AG09319 (cell line): ENCODE measurements around the gene PRMT3.
"Not testable (repeated sequence)": the region's sequence is repeated elsewhere in the genome, so short reads cannot be mapped to it uniquely, and the experiment has no call there.

Experiments used
- DNase-seq: peaks from one replicate; pipeline ENCODE4 v3.0.0-alpha.2; 2010; ENCODE audit warnings: low read depth; ENCODE audit errors: extremely low read depth
- TF ChIP-seq, protein P1 (sequence below): IDR thresholded peaks from 2 replicates; pipeline ENCODE4 v1.5.1; 2011; ENCODE audit warnings: low read depth, mild to moderate bottlenecking, inconsistent platforms, low read length, moderate library complexity

The PRMT3 gene

DNA sequence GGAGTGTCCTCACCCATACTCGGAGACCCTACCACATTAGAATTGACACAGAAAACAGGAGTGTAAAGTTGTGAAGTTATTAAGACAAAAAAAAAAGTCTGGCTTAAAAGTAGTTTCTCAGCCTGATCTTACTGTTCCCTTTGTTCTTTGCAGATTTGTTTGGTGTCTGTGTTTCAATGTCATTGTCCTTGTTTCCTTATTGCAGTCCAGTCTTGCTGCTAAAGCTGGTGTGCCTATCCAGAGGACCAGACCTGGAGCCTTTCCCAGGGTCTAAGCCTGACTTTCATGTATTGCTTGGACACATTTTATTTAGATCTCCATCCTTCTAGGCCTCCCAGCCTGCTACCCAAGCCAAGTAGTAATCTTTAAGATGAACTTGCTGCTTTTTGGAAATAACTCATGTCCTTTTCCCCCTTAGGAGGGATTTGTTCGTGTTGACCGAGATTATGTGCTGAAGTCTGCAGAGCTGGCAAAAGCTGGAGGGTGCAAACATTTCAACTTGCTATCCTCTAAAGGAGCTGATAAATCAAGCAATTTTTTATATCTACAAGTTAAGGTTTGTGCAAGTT is 11.3 kb upstream of the PRMT3 start:
- TF ChIP-seq, protein P1, sequence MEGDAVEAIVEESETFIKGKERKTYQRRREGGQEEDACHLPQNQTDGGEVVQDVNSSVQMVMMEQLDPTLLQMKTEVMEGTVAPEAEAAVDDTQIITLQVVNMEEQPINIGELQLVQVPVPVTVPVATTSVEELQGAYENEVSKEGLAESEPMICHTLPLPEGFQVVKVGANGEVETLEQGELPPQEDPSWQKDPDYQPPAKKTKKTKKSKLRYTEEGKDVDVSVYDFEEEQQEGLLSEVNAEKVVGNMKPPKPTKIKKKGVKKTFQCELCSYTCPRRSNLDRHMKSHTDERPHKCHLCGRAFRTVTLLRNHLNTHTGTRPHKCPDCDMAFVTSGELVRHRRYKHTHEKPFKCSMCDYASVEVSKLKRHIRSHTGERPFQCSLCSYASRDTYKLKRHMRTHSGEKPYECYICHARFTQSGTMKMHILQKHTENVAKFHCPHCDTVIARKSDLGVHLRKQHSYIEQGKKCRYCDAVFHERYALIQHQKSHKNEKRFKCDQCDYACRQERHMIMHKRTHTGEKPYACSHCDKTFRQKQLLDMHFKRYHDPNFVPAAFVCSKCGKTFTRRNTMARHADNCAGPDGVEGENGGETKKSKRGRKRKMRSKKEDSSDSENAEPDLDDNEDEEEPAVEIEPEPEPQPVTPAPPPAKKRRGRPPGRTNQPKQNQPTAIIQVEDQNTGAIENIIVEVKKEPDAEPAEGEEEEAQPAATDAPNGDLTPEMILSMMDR, result no peak
- DNase-seq, result no peak

DNA sequence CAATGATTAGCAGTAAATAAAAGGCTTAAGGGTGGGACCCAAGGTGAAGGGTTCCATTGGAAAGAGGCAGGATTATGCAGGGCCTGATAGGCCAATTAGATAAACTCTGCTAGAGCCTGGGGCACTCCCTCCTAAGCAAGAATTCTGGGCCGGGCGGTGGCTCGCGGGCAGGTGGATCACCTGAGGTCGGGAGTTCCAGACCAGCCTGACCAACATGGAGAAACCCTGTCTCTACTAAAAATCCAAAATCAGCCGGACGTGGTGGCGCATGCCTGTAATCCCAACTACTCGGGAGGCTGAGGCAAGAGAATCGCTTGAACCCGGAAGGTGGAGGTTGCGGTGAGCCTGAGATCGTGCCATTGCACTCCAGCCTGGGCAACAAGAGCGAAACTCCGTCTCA is 1.5 kb upstream of the PRMT3 start:
- not testable (repeated sequence) for DNase-seq

DNA sequence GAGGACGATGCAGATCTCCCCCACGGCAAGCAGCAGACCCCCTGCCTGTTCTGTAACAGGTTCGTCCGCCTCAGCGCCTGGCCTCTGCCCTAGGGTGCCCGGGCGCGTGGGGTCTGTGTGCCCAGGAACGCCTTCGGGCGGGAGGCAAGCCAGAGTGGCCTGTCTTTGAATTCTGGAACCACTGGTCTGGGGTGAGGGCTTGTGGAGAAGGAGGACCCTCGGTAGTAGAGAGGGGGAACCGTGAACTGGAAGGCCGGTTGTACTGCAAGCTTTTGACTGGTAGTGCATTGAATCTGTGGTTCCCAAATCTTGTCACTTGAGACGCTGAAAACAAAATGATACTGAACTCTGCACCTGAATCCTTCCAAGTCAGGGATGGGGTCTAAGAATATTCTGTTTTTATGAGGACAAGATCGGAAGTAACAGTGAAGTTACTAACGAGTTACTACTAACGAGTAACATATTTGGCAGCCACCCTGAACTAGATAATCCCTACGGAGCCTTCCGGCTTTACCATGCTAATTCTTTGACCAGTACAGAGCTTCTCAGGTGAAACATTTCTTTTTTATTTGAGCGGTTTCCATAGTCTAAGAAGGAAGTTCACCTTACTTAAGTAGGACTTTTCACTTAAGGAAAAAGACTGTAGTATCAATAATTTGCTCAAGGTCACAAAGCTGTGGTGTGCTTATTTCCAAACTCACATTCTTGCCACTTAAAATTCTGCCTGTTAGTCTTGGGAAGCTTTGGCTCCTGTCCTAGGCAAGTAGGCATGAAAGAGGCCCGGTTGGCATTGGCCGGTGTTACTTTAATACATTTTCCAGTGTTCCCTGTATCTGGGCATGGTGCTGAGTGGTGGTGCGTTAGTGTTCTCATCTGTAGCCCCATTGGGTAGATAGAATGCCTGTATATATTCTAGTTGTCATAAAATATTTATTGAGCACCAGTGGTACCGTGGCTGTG is 860 bp downstream of the PRMT3 start:
- DNase-seq, result no peak
- TF ChIP-seq, protein P1, result no peak

DNA sequence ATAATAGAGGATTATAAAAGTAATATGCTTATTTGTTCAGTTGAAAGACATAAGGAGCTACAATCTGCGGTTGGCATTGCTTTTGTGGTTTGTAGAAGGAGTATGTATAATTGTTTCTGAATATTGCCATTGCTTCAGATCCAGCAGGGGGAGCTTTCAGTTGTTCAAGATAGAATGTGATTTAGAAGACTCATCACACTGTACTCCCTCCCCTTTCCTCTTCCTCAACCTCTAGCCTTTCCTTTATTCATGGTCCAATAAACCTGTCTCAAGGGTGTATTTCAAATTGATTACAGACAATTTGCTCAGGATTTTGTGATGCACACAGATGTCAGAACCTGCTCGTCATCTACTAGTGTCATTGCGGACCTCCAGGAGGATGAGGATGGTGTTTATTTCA is 9.8 kb downstream of the PRMT3 start:
- peak; percentile 14 for DNase-seq
- TF ChIP-seq, protein P1, result peak; percentile 65

DNA sequence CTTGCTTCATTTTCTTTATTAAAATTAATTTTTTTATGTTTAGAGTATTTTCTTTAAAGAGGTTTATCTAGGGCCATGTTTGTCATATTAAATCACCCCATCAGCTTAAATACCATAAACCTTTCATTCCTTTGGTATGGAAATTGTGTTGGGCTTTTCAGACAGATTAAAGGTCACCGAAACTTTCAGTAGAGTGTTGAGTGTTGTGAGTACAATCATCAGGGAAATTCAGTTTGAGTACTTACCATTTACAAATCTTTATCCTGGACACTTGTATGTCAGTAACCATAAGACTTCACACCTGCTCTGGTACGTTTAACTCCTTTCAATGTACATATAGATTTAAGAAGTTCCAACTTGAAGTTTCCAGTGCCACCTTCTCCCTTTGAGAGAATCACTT is 12.0 kb downstream of the PRMT3 start:
- DNase-seq, result no peak
- TF ChIP-seq, protein P1, result no peak

DNA sequence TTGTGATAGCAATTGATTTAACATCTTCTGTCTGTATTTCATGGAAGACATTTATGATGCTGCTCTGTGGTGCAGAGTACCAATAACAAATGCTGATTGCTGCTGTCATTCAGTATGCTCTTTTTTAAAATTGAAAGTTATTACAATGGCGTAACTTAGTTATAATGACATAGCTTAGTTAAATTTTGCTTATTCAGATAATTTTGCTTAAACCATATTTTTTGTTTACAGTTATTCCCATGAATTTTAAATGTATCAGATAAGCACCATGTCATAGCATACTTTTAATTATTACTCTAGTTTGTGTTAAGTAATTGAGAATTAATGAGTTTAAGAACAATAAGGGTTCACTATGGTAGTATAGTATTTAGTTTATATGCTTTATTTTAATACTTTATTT is 15.5 kb downstream of the PRMT3 start:
- no peak for DNase-seq

DNA sequence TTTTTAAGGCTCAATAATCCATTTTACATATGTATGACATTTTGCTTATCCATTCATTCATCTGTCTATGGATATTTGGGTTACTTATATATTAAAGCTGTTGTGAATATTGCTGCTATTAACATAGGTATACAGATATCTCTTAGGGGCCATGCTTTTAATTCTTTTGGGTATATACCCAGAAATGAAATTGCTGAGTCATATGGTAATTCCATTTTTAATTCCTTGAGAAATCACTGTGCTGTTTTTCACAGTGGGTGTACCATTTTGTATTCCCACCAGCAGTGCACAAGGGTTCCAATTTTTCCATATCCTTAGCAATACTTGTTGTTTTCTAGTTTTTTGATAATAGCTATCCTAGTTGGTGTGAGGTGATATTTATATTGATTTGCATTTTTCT is 19.0 kb downstream of the PRMT3 start:
- no peak for DNase-seq
- TF ChIP-seq, protein P1, result no peak

More for the DNA sequence above, 15.5 kb downstream of the PRMT3 start:
- TF ChIP-seq, protein P1, result no peak
